GM10266 (cell line): ENCODE measurements around the gene ST3GAL2.

Source experiments
- DNase-seq: peaks from one replicate; pipeline ENCODE4 v3.0.0; 2012; ENCODE audit errors: extremely low spot score
- CTCF ChIP-seq: IDR thresholded peaks from 2 replicates; pipeline ENCODE4 v1.5.1; 2012; ENCODE audit warnings: mild to moderate bottlenecking, low read depth; ENCODE audit not compliant: control insufficient read depth, insufficient read depth; ENCODE audit errors: missing control alignments

ST3GAL2 gene, protein sequence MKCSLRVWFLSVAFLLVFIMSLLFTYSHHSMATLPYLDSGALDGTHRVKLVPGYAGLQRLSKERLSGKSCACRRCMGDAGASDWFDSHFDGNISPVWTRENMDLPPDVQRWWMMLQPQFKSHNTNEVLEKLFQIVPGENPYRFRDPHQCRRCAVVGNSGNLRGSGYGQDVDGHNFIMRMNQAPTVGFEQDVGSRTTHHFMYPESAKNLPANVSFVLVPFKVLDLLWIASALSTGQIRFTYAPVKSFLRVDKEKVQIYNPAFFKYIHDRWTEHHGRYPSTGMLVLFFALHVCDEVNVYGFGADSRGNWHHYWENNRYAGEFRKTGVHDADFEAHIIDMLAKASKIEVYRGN

GRCh38 chr16:70438969-70439862, at the start of gene ST3GAL2:
Gene ST3GAL2 (minus strand): TSS chr16:70439100. CDS start chr16:70398530, 40,570 bp downstream.
- DNase-seq, result peak; percentile 97
- TF ChIP-seq CTCF, result no peak

GRCh38 chr16:70484867-70485266, 46.0 kb upstream of the ST3GAL2 start:
- no peak for DNase-seq
- TF ChIP-seq CTCF, result no peak

GRCh38 chr16:70483426-70483825, 44.5 kb upstream of the ST3GAL2 start:
- no peak for TF ChIP-seq CTCF
- no peak for DNase-seq

DNA sequence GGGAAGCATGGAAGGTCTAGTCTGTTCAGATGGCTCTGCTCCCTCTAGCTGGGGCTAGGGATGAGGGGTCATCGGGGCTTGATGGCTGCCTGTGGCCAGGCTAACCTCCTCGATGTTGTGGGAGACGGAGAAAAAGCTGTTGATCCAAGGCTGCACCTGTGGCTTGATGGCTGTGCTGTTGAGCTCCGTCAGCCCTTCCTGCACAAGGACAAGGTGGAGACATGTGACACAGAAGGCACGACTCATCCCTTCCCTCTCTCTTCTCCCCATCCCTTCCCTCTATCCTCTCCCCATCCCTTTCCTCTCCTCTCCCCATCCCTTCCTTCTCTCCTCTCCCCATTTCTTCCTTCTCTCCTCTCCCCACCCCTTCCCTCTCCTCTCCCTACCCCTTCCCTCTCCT, 43.7 kb upstream of the ST3GAL2 start:
- TF ChIP-seq CTCF, result no peak
- DNase-seq, result no peak

DNA sequence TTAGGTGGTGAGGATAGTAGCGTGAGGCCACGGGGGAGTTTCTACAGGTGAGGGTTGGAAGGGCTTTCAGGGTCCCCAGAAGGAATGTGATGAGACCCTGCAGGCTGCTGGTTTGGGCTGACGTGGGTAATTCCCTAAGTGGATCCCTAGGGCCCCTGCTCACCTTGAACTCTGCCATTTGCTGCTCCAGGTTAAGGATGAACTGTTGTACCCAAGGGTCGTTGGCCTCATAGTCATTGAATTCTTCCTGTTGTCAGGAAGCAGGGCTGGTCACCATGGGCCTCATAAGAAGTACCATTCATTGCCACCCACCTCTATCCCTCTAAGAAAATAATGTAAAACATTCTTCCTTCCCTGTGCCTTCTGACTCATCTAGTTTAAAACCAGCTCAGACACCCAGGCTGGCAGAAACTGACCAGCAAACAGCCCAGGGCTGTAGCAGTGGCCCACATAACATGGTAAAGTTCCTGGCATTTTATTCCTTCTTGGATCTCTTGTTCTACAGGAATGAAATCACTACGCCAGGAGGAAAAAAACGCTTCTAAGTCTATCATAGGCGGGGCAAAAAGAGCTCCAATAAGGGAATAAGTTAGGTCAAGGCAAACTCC, 43.1 kb upstream of the ST3GAL2 start:
- no peak for TF ChIP-seq CTCF
- DNase-seq, result no peak

DNA sequence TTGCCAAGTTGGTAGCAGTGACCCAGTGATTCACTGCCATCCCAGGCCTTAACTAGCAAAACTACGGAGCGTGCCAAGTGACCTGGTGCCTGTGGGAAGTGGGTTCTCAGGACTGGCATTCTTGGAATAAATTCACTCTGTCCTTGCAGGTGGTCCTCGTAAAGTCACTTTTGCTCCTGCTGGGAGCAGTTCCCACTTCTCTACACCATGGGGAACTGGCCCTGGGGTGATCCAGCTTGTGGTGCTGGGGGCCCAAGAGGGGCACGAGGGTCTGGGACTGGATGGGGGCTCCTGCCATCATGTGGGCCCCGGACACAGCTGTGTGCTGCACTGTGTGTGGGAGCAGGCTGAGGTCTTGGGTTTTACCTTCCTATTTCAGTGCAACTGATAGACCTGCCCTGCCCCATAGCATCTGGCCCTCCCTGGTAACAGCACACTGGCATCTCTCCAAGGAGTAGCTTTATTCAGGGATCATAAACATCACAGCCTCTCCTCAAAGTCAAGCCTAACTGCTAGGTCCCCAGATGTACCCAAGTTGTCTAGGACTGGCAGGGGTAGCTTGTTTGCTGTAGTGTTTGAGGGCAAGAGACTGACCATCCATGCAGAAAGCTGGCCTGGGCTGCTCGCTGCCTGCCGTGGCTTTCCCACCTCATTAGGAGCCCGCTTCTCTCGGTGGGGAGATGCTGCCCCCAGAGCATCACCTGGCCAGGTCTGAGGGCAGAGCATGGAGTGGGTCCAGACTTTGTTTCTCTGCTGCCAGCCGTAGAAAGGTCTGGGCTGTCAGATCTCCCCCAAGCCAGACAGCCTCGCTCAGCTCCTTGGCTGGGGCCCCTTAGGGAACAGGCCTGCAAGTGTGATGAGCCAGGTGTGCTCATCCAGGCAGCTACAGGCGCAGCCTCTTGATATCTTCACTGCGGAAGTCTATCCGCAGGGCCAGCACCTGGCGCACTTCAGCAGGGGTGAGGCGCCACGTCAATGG, 41.5 kb upstream of the ST3GAL2 start:
- no peak for DNase-seq
- TF ChIP-seq CTCF, result no peak
